Colon (tissue), 2 donors: ENCODE measurements around the gene DYRK4.
"Not testable (repeated sequence)": the region's sequence is repeated elsewhere in the genome, so short reads cannot be mapped to it uniquely, and the experiment has no call there.

Source experiments
- FAIRE-seq: peaks from 2 replicates; lab custom pipeline; 2012; peaks lifted over from hg19 to GRCh38; lab: Jason Lieb, UNC
- donor health status: control.
- donor health status: control.

The DYRK4 gene, protein sequence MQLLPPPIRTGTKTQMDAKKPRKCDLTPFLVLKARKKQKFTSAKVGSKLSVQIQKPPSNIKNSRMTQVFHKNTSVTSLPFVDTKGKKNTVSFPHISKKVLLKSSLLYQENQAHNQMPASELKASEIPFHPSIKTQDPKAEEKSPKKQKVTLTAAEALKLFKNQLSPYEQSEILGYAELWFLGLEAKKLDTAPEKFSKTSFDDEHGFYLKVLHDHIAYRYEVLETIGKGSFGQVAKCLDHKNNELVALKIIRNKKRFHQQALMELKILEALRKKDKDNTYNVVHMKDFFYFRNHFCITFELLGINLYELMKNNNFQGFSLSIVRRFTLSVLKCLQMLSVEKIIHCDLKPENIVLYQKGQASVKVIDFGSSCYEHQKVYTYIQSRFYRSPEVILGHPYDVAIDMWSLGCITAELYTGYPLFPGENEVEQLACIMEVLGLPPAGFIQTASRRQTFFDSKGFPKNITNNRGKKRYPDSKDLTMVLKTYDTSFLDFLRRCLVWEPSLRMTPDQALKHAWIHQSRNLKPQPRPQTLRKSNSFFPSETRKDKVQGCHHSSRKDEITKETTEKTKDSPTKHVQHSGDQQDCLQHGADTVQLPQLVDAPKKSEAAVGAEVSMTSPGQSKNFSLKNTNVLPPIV

DNA sequence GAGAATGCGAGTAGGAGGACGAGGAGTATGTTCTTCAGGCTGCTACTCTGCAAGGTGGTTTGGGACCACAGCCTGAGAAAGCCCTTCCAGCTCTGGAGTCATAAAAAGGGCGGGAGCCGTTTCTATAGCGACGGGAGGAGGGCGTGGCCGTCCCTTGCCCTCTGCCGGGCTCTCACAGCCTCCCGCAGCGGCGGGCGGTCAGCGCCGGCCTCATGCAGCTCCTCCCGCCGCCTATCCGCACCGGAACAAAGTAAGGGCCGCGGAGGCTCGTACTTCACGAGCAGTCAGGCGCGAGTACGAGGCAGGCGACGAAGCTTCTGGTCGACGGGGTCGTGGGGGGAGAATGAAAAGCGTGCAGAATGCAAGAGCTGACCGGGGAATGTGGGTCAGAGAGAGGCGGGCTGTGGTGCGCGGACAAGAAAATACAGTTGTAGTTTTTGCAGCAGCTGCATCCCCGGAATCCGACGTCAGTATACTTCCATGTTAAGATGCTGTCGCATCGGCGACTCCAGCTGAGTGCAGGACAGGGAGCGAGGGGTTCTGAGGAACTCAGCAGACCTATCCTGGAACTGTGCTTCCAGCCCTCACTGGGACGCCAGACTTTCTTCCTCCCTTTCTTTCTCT lies at the start of gene DYRK4:
DYRK4 (plus strand) TSS at position 175 of the 624 bp plus-strand sequence; CDS start at position 213, 38 bp downstream.
- FAIRE-seq, result no peak

DNA sequence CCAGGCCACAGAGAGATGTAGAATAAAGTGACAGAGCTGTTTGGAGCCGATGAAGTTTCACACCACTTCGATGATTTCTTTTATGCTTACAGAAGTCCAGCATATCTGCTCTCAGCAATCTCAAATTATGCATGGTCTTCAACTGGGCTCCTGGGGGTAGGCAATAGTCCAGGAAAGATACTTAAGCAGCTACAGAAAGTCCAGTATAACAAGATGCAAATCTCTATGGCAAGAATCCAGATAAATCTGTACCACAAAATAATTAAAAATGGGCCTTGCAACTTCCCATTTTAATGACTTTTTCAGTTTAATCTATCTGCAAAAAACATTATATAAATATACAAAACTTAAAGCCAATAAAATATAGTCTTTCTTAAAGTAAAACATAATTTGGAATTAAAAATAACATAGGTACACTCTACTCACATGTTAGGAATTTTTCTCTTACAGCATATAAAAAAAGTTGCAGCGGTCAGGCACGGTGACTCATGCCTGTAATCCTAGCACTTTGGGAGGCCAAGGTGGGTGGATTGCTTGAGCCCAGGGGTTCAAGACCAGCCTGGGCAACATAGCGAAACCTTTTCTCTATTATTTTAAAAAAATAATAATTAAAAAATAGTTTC lies 43.8 kb upstream of the DYRK4 start:
- no peak for FAIRE-seq

DNA sequence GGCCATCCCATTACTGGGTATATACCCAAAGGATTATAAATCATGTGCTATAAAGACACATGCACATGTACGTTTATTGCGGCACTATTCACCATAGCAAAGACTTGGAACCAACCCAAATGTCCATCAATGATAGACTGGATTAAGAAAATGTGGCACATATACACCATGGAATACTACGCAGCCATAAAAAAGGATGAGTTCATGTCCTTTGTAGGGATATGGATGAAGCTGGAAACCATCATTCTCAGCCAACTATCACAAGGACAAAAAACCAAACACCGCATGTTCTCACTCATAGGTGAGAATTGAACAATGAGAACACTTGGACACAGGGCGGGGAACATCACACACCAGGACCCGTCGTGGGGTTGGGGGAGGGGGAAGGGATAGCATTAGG lies 38.6 kb upstream of the DYRK4 start:
- FAIRE-seq, result not testable (repeated sequence)

GRCh38 chr12:4526923-4527546 lies 35.0 kb upstream of the DYRK4 start:
- FAIRE-seq, result peak; percentile 89

DNA sequence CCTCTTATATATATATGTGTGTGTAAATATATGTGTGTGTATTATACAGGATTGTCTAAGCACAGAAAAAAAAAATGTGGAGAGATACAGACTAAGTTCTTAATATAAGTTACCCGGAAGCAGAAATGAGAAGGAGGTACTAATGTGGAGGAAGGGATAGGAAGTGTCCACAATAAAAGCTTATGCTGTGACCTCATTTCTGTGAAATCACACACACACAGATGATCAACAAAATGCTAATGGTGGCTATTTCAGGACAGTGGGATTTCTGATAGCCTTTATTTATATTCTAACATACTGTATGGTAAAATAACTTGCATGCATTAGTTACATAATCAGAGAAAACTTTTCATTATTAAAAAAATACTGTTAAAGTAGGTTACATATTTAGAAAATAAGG lies 31.8 kb upstream of the DYRK4 start:
- no peak for FAIRE-seq

DNA sequence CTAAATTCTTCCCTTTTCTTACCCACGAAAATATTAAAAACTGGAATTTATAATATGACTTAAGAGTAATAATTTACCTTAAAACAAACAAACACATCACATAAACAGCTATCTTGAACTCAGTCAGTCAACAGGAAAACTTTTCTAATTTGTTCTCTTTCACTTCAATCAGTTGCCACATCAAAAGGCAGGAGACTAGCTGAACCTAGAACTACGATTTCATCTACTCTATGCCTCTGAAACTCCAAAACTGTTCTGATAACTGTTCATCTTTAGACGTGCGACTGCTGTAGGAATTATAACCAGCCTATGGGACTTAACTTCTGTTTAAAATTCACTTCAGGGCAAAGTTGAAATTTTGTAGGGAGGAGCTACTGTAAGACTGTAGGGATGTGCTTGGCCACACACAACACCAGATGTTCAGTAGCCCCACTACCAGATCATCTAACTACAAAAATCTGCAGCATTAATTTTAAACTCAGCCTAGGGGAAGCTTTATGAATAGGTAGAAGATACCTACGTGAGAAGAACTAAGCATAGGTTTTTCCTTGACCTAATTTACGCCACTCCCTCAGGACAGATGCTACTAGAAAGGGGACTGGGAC lies 30.9 kb upstream of the DYRK4 start:
- FAIRE-seq, result no peak

GRCh38 chr12:4535092-4535491 lies 26.9 kb upstream of the DYRK4 start:
- FAIRE-seq, result no peak

DNA sequence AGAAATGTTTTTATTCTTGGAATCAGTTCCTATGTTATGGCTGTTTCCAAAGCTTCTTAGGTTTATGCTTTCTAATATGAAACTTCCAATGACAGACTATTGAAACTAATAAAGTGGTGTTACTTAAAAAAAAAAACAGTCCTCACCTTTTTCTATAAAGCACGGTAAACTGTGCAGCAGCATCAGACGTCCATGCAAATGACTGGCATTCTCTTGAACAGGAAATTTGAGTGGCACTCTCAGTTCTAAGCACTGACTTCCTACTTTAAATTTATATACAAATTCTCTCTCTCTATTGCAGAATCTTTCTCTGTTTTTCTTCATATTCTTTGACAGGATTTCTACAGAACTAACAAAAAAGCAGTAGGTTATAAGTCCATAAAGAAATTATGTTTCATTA lies 26.1 kb upstream of the DYRK4 start:
- no peak for FAIRE-seq

DNA sequence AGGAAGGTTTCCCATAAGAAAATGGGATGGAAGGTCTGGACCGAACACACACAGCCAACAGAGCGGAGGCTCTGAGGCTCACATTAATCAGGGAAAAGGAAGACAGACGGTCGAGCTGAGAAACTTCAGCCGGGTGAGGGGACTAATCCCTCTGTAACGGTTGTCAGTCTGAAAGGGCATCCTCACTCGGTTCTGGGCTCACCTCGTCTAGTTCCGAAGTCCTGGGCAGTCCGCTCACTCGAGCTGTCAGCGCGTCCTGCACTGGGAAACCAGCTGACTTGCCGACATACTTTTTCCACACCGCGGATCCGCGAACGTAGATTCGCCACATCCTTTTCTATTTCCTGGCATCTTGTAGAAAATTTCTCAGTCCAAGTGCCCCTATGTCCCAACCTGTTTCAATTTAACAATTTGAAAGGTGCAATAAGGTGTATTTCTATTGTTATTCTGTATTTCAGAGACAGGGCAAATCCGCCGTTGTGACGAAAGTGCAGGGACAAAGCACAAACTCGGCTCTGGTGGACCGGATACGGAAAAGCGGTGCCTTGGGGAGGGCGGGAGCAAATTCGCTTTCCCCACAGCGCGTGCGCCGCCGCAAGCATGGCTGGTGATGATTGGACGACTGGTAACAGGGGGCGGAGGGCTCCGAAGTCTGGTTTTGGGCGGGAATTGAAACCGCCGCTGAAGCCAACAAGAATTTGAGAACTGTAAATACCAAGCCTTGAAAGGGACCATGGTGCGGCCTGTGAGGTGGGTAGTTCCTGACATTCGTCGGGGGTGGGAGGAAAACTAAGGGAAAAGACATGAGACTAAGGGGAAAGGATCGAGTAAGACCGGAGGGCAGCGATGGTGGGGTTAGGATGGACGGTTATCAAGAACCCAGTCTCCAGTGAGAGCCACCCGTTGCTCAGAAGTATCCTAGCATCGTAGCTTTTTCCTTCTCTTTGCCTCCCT lies 23.5 kb upstream of the DYRK4 start, which contains the start of gene RAD51AP1:
RAD51AP1 (plus strand) TSS at position 684 of the 954 bp plus-strand sequence; CDS start at position 734, 50 bp downstream.
- FAIRE-seq, result peak; percentile 95

GRCh38 chr12:4539167-4539870 lies 22.7 kb upstream of the DYRK4 start:
- no peak for FAIRE-seq

GRCh38 chr12:4540170-4540569 lies 21.8 kb upstream of the DYRK4 start:
- FAIRE-seq, result no peak

GRCh38 chr12:4540638-4541037 lies 21.4 kb upstream of the DYRK4 start:
- no peak for FAIRE-seq

DNA sequence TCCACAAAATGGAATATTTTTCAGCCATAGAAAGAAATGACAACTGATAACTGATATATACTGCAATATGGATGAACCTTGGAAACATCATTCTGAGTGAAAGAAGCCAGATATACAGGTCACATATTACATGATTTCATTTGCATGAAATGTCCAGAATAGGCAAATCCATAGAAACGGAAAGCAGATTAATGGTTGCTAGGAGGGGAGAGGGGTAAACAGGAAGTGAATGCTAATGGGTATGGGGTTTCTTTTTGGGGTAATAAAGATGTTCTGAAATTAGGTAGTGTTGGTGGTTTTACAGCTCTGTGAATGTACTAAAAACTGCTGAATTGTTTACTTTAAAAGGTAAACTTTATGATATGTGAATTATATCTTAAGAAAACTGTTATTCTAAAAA lies 16.8 kb upstream of the DYRK4 start:
- FAIRE-seq, result no peak

DNA sequence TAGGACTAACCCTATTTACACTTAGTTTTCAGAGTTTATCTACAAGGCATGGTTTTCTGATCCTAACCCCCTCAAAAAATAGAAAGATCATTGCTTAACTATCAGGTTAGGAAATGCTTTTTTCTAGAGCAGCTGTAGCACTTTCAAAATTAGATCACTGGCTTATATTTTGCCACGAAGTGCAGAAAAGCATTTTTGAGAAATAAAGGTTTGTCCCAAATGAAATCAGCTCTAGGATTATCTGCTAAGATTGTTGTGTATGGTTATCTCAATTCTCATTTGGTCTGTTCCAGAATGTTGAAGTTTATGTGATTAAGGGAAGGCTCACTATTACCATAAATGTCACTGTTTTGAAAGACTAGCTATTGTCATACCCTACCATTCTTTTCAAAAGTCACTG lies 9.8 kb upstream of the DYRK4 start:
- no peak for FAIRE-seq

GRCh38 chr12:4553943-4554342 lies 8.1 kb upstream of the DYRK4 start:
- FAIRE-seq, result no peak

DNA sequence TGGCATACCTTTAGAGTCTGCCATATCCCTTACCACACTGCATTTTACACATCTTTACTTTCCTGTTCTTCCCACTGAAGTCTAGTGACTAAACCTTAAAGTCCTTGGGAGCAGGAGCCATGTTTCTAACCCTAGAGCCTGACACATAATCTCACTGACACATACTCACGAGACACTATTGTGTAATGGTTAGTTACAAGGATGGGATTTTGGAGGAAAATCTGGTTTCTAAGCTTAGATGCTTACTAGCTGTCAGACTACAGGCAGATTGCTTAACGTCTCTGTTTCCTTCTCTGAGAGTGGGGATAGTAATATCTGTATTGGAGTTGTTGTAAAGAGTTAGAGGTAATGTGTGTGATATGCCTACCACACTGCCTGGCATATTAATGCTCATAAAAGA lies 6.2 kb upstream of the DYRK4 start:
- no peak for FAIRE-seq

- no peak for FAIRE-seq
Observed at GRCh38 chr12:4556735-4557530, 5.1 kb upstream of the DYRK4 start.

GRCh38 chr12:4557586-4557985 lies 4.4 kb upstream of the DYRK4 start:
- FAIRE-seq, result no peak

- FAIRE-seq, result no peak
Observed at GRCh38 chr12:4558171-4558570, 3.8 kb upstream of the DYRK4 start.
